Measurements from ENCODE around the gene HECTD2. TPM values are rescaled to one million over a fixed set of nuclear protein-coding genes. Genes with fewer than 3 reads are reported as not detected.

Gene HECTD2
- total RNA-seq, 1 donor from 2014 or later: 23.2 TPM

Other genes starting within 250 kb of the HECTD2 start
- gene PCGF5, start 189.7 kb upstream of the HECTD2 start, total RNA-seq: 10.2 and 11.2 TPM in 2 replicates
- gene PPP1R3C, start 222.7 kb downstream of the HECTD2 start, total RNA-seq: 2.9 and 3.6 TPM in 2 replicates